GM08714 (cell line): Measurements from ENCODE around the gene PSMC3.

Experiments used
- H3K4me3 ChIP-seq: fragments of 200-500 bp; sonication (Bioruptor generic); 2 replicates; pipeline ENCODE4 v1.5.1; 2014; ENCODE audit warnings: mild to moderate bottlenecking, low read length, inconsistent platforms
- ZNF274 ChIP-seq: IDR thresholded peaks from 2 replicates; pipeline ENCODE4 v1.6.1; 2012; ENCODE audit warnings: mild to moderate bottlenecking, low read depth, low read length

The PSMC3 gene

DNA sequence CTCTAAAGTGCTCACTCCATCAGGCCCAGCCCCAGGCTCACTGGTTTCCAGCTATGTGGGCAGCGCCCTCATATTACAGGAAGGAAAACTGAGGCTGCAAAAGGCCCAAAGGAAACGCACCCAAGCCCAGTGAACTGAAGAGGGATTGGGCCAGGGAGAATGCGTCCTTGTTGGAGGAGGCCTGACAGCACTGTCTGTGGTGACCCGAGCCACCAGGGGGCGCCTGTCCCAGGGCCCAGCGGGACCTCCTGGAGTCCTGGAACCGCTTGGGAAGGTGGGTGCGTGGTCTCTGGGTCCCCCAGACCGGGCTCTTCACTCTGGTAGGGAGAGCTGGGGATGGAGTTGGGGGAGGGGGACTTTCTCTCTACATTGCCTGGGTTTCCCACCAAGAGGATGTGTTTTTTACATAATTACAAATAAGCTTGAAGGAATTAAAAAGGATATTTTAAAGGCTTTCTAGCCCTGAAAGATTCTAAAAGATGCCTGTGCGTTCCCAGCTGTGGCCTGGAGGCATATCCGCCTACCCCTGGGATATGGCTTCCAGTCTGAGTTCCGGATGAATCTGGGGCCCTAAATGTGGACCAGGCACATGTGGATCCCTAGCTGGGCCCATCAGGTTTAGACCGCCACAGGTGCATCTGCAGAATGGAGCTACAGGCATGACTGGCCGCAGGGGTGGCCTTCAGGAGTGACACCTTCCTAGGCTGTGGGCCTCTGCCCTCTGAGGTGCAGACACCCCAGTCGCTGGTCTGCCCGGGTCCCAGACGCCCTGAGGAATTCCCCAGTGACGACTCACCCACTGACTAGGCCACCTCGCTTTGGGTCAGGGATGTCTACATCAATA is 52.1 kb downstream of the PSMC3 start:
- H3K4me3 ChIP-seq: no peak overlapping the region
- no peak for TF ChIP-seq ZNF274

DNA sequence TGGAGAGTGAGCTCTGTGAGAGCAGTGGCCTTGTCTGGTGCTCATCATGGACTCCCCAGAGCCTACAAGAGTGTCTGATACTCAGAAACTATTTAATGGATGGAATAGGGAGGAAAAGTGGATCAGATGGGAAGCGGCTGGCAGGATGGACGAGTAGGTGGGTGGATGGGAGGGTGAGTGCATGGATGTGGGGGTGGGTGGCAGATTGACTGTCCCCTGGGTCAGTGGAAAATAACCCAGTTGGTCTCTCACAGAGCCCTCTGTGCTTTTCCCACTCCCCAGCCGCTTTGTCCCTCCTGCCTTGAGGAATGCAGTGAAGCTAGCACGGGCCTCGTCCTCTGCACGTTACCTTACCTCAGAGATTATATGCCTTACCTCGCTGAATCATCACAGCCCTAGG is 53.8 kb downstream of the PSMC3 start:
- no peak overlapping the region for H3K4me3 ChIP-seq
- no peak for TF ChIP-seq ZNF274

- no peak for TF ChIP-seq ZNF274
- no peak overlapping the region for H3K4me3 ChIP-seq
These were observed 56.6 kb downstream of the PSMC3 start for GRCh38 chr11:47369676-47370075.
